ENCODE results near the gene ZBTB7B.

The ZBTB7B gene

GRCh38 chr1:155016231-155016831 is 13.7 kb downstream of the ZBTB7B start:
- no peak for DNase-seq (ENCODE audit: low read depth in 2 of 2, low spot score in 1 of 2)

GRCh38 chr1:155017041-155017945 is 14.7 kb downstream of the ZBTB7B start:
- DNase-seq (ENCODE audit: low read depth in 2 of 2, low spot score in 1 of 2): peak; percentile 74 to 84

- no peak for DNase-seq (ENCODE audit: low read depth in 2 of 2, low spot score in 1 of 2)
These were observed 15.3 kb downstream of the ZBTB7B start for GRCh38 chr1:155017946-155018316.

GRCh38 chr1:155018617-155019348 is 16.2 kb downstream of the ZBTB7B start:
- DNase-seq (ENCODE audit: low read depth in 2 of 2, low spot score in 1 of 2): no peak

GRCh38 chr1:155019377-155020245 is 17.0 kb downstream of the ZBTB7B start:
- DNase-seq (ENCODE audit: low read depth in 2 of 2, low spot score in 1 of 2): no peak

GRCh38 chr1:155022136-155022926 is 19.7 kb downstream of the ZBTB7B start:
- no peak for DNase-seq (ENCODE audit: low read depth in 2 of 2, low spot score in 1 of 2)

GRCh38 chr1:155022927-155023236 is 20.3 kb downstream of the ZBTB7B start:
- no peak for DNase-seq (ENCODE audit: low read depth in 2 of 2, low spot score in 1 of 2)

GRCh38 chr1:155023627-155024026 is 21.0 kb downstream of the ZBTB7B start:
- no peak for DNase-seq (ENCODE audit: low read depth in 2 of 2, low spot score in 1 of 2)

GRCh38 chr1:155024315-155024714 is 21.7 kb downstream of the ZBTB7B start:
- DNase-seq (ENCODE audit: low read depth in 2 of 2, low spot score in 1 of 2): no peak

- DNase-seq (ENCODE audit: low read depth in 2 of 2, low spot score in 1 of 2): no peak
These were observed 23.6 kb downstream of the ZBTB7B start for GRCh38 chr1:155026154-155026553.

GRCh38 chr1:155026588-155026987 is 24.0 kb downstream of the ZBTB7B start:
- no peak for DNase-seq (ENCODE audit: low read depth in 2 of 2, low spot score in 1 of 2)

- no peak for DNase-seq (ENCODE audit: low read depth in 2 of 2, low spot score in 1 of 2)
These were observed 27.1 kb downstream of the ZBTB7B start for GRCh38 chr1:155029513-155030242.

- DNase-seq (ENCODE audit: low read depth in 2 of 2, low spot score in 1 of 2): no peak
These were observed 27.7 kb downstream of the ZBTB7B start for GRCh38 chr1:155030243-155030795.

- DNase-seq (ENCODE audit: low read depth in 2 of 2, low spot score in 1 of 2): no peak
These were observed 28.3 kb downstream of the ZBTB7B start for GRCh38 chr1:155030899-155031298.

- DNase-seq (ENCODE audit: low read depth in 2 of 2, low spot score in 1 of 2): no peak
These were observed 30.3 kb downstream of the ZBTB7B start for GRCh38 chr1:155032886-155033285.

GRCh38 chr1:155033524-155033923 is 30.9 kb downstream of the ZBTB7B start, which contains the start of the genes DCST1 and DCST2:
Gene DCST1, plus strand, starts transcription at chr1:155033824. Its CDS starts 213 bp downstream, at chr1:155034037.
Gene DCST2, minus strand, starts transcription at chr1:155033781. Its CDS starts 80 bp downstream, at chr1:155033701.
- DNase-seq (ENCODE audit: low read depth in 2 of 2, low spot score in 1 of 2): no peak

- DNase-seq (ENCODE audit: low read depth in 2 of 2, low spot score in 1 of 2): no peak
These were observed 32.0 kb downstream of the ZBTB7B start for GRCh38 chr1:155034318-155035208.

GRCh38 chr1:155035936-155036335 is 33.3 kb downstream of the ZBTB7B start:
- DNase-seq (ENCODE audit: low read depth in 2 of 2, low spot score in 1 of 2): no peak
